Stimulated activated CD8-positive, alpha-beta memory T cell treated with anti-CD3 and anti-CD28 coated beads, Interleukin-7, amount 100 ng/mL, for 48 hours (primary cell): ENCODE measurements around the gene BCAS2.

ENCODE experiments used
- DNase-seq, 2 donors: peaks; one replicate each; pipeline ENCODE4 v3.0.0-alpha.2; 2020; ENCODE audit warnings: low read depth in 1 of 2; ENCODE audit errors: extremely low read depth in 1 of 2

The BCAS2 gene

GRCh38 chr1:114561333-114561732 is 20.1 kb downstream of the BCAS2 start:
- no peak for DNase-seq

- DNase-seq = no peak
These were observed 22.1 kb downstream of the BCAS2 start for GRCh38 chr1:114559356-114559755.

GRCh38 chr1:114558544-114558943 is 22.9 kb downstream of the BCAS2 start:
- DNase-seq = no peak

GRCh38 chr1:114554577-114554976 is 26.8 kb downstream of the BCAS2 start:
- no peak for DNase-seq

- DNase-seq = no peak
These were observed 29.2 kb downstream of the BCAS2 start for GRCh38 chr1:114552106-114552639.

- no peak for DNase-seq
These were observed 30.0 kb downstream of the BCAS2 start for GRCh38 chr1:114551400-114551799.

- no peak for DNase-seq
These were observed 31.1 kb downstream of the BCAS2 start for GRCh38 chr1:114550336-114550735.

- DNase-seq = no peak
These were observed 32.3 kb downstream of the BCAS2 start for GRCh38 chr1:114549137-114549536.

GRCh38 chr1:114547076-114547475 is 34.3 kb downstream of the BCAS2 start:
- no peak for DNase-seq

- DNase-seq = no peak
These were observed 35.6 kb downstream of the BCAS2 start for GRCh38 chr1:114545796-114546195.

- no peak for DNase-seq
These were observed 36.1 kb downstream of the BCAS2 start for GRCh38 chr1:114545315-114545714.

- no peak for DNase-seq
These were observed 40.6 kb downstream of the BCAS2 start for GRCh38 chr1:114540821-114541220.

- DNase-seq = no peak
These were observed 41.1 kb downstream of the BCAS2 start for GRCh38 chr1:114540272-114540671.

- no peak for DNase-seq
These were observed 45.4 kb downstream of the BCAS2 start for GRCh38 chr1:114536043-114536442.

- no peak for DNase-seq
These were observed 46.0 kb downstream of the BCAS2 start for GRCh38 chr1:114535401-114535800.

GRCh38 chr1:114531094-114531493 is 50.3 kb downstream of the BCAS2 start:
- DNase-seq = no peak

GRCh38 chr1:114530224-114530623 is 51.2 kb downstream of the BCAS2 start:
- no peak for DNase-seq

- DNase-seq = no peak
These were observed 56.5 kb downstream of the BCAS2 start for GRCh38 chr1:114524944-114525343.

- no peak for DNase-seq
These were observed 59.2 kb downstream of the BCAS2 start for GRCh38 chr1:114522264-114522575.

GRCh38 chr1:114521396-114522263 is 59.8 kb downstream of the BCAS2 start:
- no peak for DNase-seq
